Heart right ventricle (tissue), 16 donors: ENCODE results near the gene ZWILCH. TPM values are rescaled to one million over a fixed set of nuclear protein-coding genes. Genes with fewer than 3 reads are reported as not detected.
"Not testable (repeated sequence)": the region's sequence is repeated elsewhere in the genome, so short reads cannot be mapped to it uniquely, and the experiment has no call there.

Experiments
- ATAC-seq, 8 donors: fragments of 200-7000 bp; cut with Tn5 transposase; one replicate each; pipeline ENCODE4 v1.9.1; 2020; ENCODE audit warnings: mild to moderate bottlenecking in 8 of 8, moderate library complexity in 8 of 8, moderate number of reproducible peaks in 1 of 8
- DNase-seq, 2 donors: peaks; one replicate each; pipeline ENCODE4 v3.0.0-alpha.2; 2020
- H3K27ac ChIP-seq, 10 donors: fragments of 200-600 bp; sonication (generic) in 2 of 10; one replicate each; pipeline versions ENCODE4 v1.5.0 to v1.8.0; 2020 to 2022; ENCODE audit warnings: mild to moderate bottlenecking in 3 of 10
- H3K27me3 ChIP-seq, 7 donors: fragments of 200-600 bp; one replicate each; pipeline ENCODE4 v1.8.0; 2021 to 2022; ENCODE audit warnings: mild to moderate bottlenecking in 2 of 7
- H3K36me3 ChIP-seq, 9 donors: fragments of 200-600 bp; sonication (generic) in 1 of 9; one replicate each; pipeline versions ENCODE4 v1.5.0 to v1.8.0; 2020 to 2022; ENCODE audit warnings: mild to moderate bottlenecking in 2 of 9
- H3K4me1 ChIP-seq, 9 donors: fragments of 200-600 bp; sonication (generic) in 1 of 9; one replicate each; pipeline versions ENCODE4 v1.5.0 to v1.8.0; 2020 to 2022; ENCODE audit warnings: mild to moderate bottlenecking in 4 of 9
- H3K4me3 ChIP-seq, 10 donors: fragments of 200-600 bp; sonication (generic) in 2 of 10; one replicate each; pipeline versions ENCODE4 v1.5.0 to v1.8.0; 2020 to 2022; ENCODE audit warnings: mild to moderate bottlenecking in 7 of 10, moderate library complexity in 2 of 10
- H3K9me3 ChIP-seq, 11 donors: fragments of 200-600 bp in 10 of 11; sonication (generic) in 2 of 11; one replicate each; pipeline versions ENCODE4 v1.5.0 to v1.8.0; 2013 to 2022; ENCODE audit warnings: mild to moderate bottlenecking in 2 of 11, control low read depth in 1 of 11, moderate library complexity in 1 of 11
- CTCF ChIP-seq, 9 donors: fragments of 200-600 bp; sonication (generic) in 2 of 9; IDR thresholded peaks; one replicate each; pipeline versions ENCODE4 v1.5.0 to v1.8.0; 2021 to 2022; ENCODE audit warnings: antibody characterized with exemption in 9 of 9, mild to moderate bottlenecking in 5 of 9, moderate library complexity in 1 of 9
- WGBS, 2 donors: extraction: QIAGEN DNeasy Blood & Tissue Kit; methylation state at CpG; one replicate each; pipeline ENCODE4 v1.1.7; 2013; ENCODE audit warnings: inconsistent platforms in 1 of 2; 5-methylcytosine and 5-hydroxymethylcytosine counted together
- intact Hi-C, 10 donors: fragments of 100-400 bp; cut with DNase I; formaldehyde crosslinking; loops; one replicate each; pipeline versions ENCODE4 v1.11.1 to v1.14.2; 2022
- long read RNA-seq, 3 donors: library from polyadenylated mRNA; unstranded; transcript quantifications; one replicate each; pipeline ENCODE4 v2.0.0, GENCODE V29; 2020 to 2021
- polyA plus RNA-seq, 2 donors: library from polyadenylated mRNA; stranded (reverse); fragments of 200-250 nt; gene quantifications; one replicate each; pipeline ENCODE4 v1.2.3, GENCODE V29; 2013
- total RNA-seq, 10 donors: library from RNA; stranded (reverse); fragmentation: NEBNext Ultra II Directional in 3 of 10; extraction: Animal tissue kit (Norgen Biotek cat#: 25700) in 3 of 10; gene quantifications; one replicate each; pipeline versions ENCODE4 v1.2.1 to v1.2.4, GENCODE V29; 2021 to 2023
- donor health status: Arrhythmogenic right ventricular cardiomyopathy.
- donor health status: ischemic (EF 13 %, LVEDD 7.1; RV severe dilation, severe dysfunction).
- donor health status: healthy with polysubstance abuse.
- donor health status: DM: no; HTN: yes; CAD: no.
- donor health status: DM: no; HTN: no; CAD: no.
- donor health status: ischemic (EF 25% LVEDD 6.9; RV normal size, moderate dysfunction).
- donor health status: ischemic (EF 25% LVEDD 5.7; RV mildly dilated, moderate dysfunction).
- donor health status: healthy.
- donor health status: DM: yes; HTN: yes; CAD: no.
- donor health status: Ischemic cardiomyopathy.
- donor health status: ischemic (EF 35%, LVEDD 5.7; RV mildly dilated, moderate dysfunction).
- donor health status: nonischemic (EF 11% LVEDD 7.7; RV severe dilation, severe dysfunction).
- donor health status: DM: yes; HTN: yes; CAD: no.
- donor health status: PGD.
- donor health status: ischemic (EF 29% LVEDD 5.4; RV normal size, mild dysfunction).
- donor health status: nonischemic (EF 23%, LVEDD 6.1; RV moderate dilation, normal function).

Gene ZWILCH
- total RNA-seq (1 to 10 TPM; 1.6 to 6.6 (median 2.3) TPM), polyA plus RNA-seq (1 to 10 TPM; 1.5 to 2.9 TPM)
- long read RNA-seq, donor 1 = 0 reads
- long read RNA-seq, donor 2, partial matches to known transcripts = 0 of 2 reads
- long read RNA-seq, donor 2, other reads (novel, unspliced or antisense) = 1 of 2 reads
- long read RNA-seq, donor 3, transcript ZWILCH-201 (19 exons, 3,960 nt) = major isoform, 8 of 12 reads
- long read RNA-seq, donor 3, partial matches to known transcripts = 2 of 12 reads
- long read RNA-seq, donor 3, other reads (novel, unspliced or antisense) = 2 of 12 reads

- DNase-seq = peak; percentile 79 to 82
- WGBS, 2 donors = 0% methylated on average over 46 of the region's 46 CpGs
- peaks cover 0 to 46% (median 30%) of the 10 kb centered on the region in 9 donors for H3K36me3 ChIP-seq
Measured at GRCh38 chr15:66504563-66505429, at the start of gene ZWILCH, which contains the start of gene RPL4. ZWILCH (plus strand) TSS chr15:66505326; CDS start chr15:66505339, 13 bp downstream. RPL4 (minus strand) TSS chr15:66504855; CDS start chr15:66504790, 65 bp downstream.

GRCh38 chr15:66456211-66456610, 48.9 kb upstream of the ZWILCH start:
- no peak for TF ChIP-seq CTCF (IDR thresholded peaks at IDR 0.05)
- H3K9me3 ChIP-seq = no peaks in the 10 kb centered on the region
- 71 to 76% methylated on average over 3 of the region's 3 CpGs for WGBS, 2 donors
- no peaks in the 10 kb centered on the region for H3K27me3 ChIP-seq
- H3K27ac ChIP-seq = no peak overlapping the region
- H3K4me1 ChIP-seq = peaks cover 0 to 12% (median 0%) of the 10 kb centered on the region in 9 donors
- no peak for DNase-seq
- intact Hi-C loops = no loop called here
- ATAC-seq = no peak
- peaks cover 0 to 49% (median 0%) of the 10 kb centered on the region in 9 donors for H3K36me3 ChIP-seq
- H3K4me3 ChIP-seq = no peak overlapping the region

More at GRCh38 chr15:66504563-66505429, at the start of gene ZWILCH, which contains the start of gene RPL4:
- no peaks in the 10 kb centered on the region for H3K9me3 ChIP-seq
- peak within 1 kb of the TSS; percentile 80 to 98 (median 94) for H3K27ac ChIP-seq
- TF ChIP-seq CTCF (IDR thresholded peaks at IDR 0.05) = peak in 1 of 9 donors; percentile 12
- ATAC-seq = peak; percentile 92 to 97 (median 96)
- intact Hi-C loops = no loop called here
- no peaks in the 10 kb centered on the region for H3K27me3 ChIP-seq
- peaks cover 5 to 42% (median 27%) of the 10 kb centered on the region in 9 donors for H3K4me1 ChIP-seq
- peak within 1 kb of the TSS; percentile 57 to 99 (median 86) for H3K4me3 ChIP-seq

- H3K36me3 ChIP-seq = peaks cover 0 to 51% (median 0%) of the 10 kb centered on the region in 9 donors
- TF ChIP-seq CTCF (IDR thresholded peaks at IDR 0.05) = no peak
- intact Hi-C loops = no loop called here
- WGBS, 2 donors = 92 to 93% methylated on average over 3 of the region's 3 CpGs
- ATAC-seq = no peak
- no peak overlapping the region for H3K4me3 ChIP-seq
- no peaks in the 10 kb centered on the region for H3K27me3 ChIP-seq
- H3K4me1 ChIP-seq = no peaks in the 10 kb centered on the region
- no peak for DNase-seq
- no peaks in the 10 kb centered on the region for H3K9me3 ChIP-seq
- no peak overlapping the region for H3K27ac ChIP-seq
Measured at GRCh38 chr15:66459818-66460615, 45.1 kb upstream of the ZWILCH start.

GRCh38 chr15:66461294-66461693, 43.8 kb upstream of the ZWILCH start:
- intact Hi-C loops, H3K4me1 ChIP-seq: not testable (repeated sequence)

More at GRCh38 chr15:66461294-66461693, 43.8 kb upstream of the ZWILCH start:
- H3K9me3 ChIP-seq, H3K27me3 ChIP-seq, DNase-seq, H3K27ac ChIP-seq, H3K4me3 ChIP-seq, ATAC-seq: not testable (repeated sequence)
- H3K36me3 ChIP-seq = peaks cover 0 to 41% (median 0%) of the 10 kb centered on the region in 9 donors
- 96 to 97% methylated on average over 6 of the region's 6 CpGs for WGBS, 2 donors
